HepG2 (cell line): ENCODE measurements around the gene LYPLA2. TPM values are rescaled to one million over a fixed set of nuclear protein-coding genes. Genes with fewer than 3 reads are reported as not detected.

Source experiments
- GABPA ChIP-seq, 2 experiments: IDR thresholded peaks; 2 replicates each; pipeline ENCODE4 v1.6.1; 2011 to 2016; ENCODE audit warnings: low read depth in 2 of 2, low read length in 1 of 2, missing biosample characterization in 1 of 2, missing genetic modification characterization in 1 of 2
- KDM5A ChIP-seq: fragments of 200-600 bp; sonication (generic); IDR thresholded peaks from 2 replicates; pipeline ENCODE4 v1.7.0; 2018; ENCODE audit warnings: antibody characterized with exemption, mild to moderate bottlenecking, low read length, borderline replicate concordance
- MAF1 ChIP-seq: sonication (generic); formaldehyde crosslinking; IDR thresholded peaks from 2 replicates; pipeline ENCODE4 v1.5.0; 2020; ENCODE audit warnings: missing genetic modification reagents, borderline replicate concordance
- POLR2A ChIP-seq, 2 experiments: IDR thresholded peaks; 2 replicates each; pipeline ENCODE4 v1.6.1; 2011; ENCODE audit warnings: low read depth in 2 of 2, low read length in 2 of 2, mild to moderate bottlenecking in 1 of 2, moderate library complexity in 1 of 2; ENCODE audit not compliant: insufficient read depth in 1 of 2
- POLR2AphosphoS2 ChIP-seq: IDR thresholded peaks from 2 replicates; pipeline ENCODE4 v1.6.1; 2011; ENCODE audit warnings: low read depth, low read length, improper control_type of control experiment
- RARG ChIP-seq: sonication (generic); formaldehyde crosslinking; IDR thresholded peaks from 2 replicates; pipeline ENCODE4 v1.4.0; 2020; ENCODE audit warnings: low read depth, mild to moderate bottlenecking, missing genetic modification reagents
- REPIN1 ChIP-seq: sonication (generic); formaldehyde crosslinking; IDR thresholded peaks from 2 replicates; pipeline ENCODE4 v1.8.0; 2022; ENCODE audit warnings: missing genetic modification reagents, low read depth, mild to moderate bottlenecking, borderline replicate concordance
- SIN3B ChIP-seq: fragments of 150-350 bp; IDR thresholded peaks from 2 replicates; pipeline ENCODE4 v1.6.1; 2014; ENCODE audit warnings: low read length
- SKI ChIP-seq: fragments of 450-650 bp; IDR thresholded peaks from one replicate; pipeline ENCODE4 v1.6.1; 2018; ENCODE audit warnings: mild to moderate bottlenecking; ENCODE audit not compliant: partially characterized antibody
- YEATS4 ChIP-seq: sonication (generic); formaldehyde crosslinking; IDR thresholded peaks from 2 replicates; pipeline ENCODE4 v1.4.0; 2020; ENCODE audit warnings: missing genetic modification reagents, borderline replicate concordance
- ZC3H13 ChIP-seq: sonication (generic); formaldehyde crosslinking; IDR thresholded peaks from 2 replicates; pipeline ENCODE4 v1.8.1; 2023; ENCODE audit warnings: mild to moderate bottlenecking, missing genetic modification reagents, moderate library complexity
- ZNF136 ChIP-seq: sonication (generic); formaldehyde crosslinking; IDR thresholded peaks from 2 replicates; pipeline ENCODE4 v1.8.1; 2022; ENCODE audit warnings: low read depth, mild to moderate bottlenecking, moderate library complexity, missing genetic modification reagents
- ZNF589 ChIP-seq: sonication (generic); formaldehyde crosslinking; conservative IDR thresholded peaks from 2 replicates; pipeline ENCODE4 v1.8.0; 2022; ENCODE audit warnings: mild to moderate bottlenecking, moderate library complexity, missing genetic modification reagents
- ZZZ3 ChIP-seq: sonication (generic); formaldehyde crosslinking; IDR thresholded peaks from 2 replicates; pipeline ENCODE4 v1.4.0; 2020; ENCODE audit warnings: missing genetic modification reagents, mild to moderate bottlenecking, borderline replicate concordance
- polyA plus RNA-seq, 8 experiments: library from polyadenylated mRNA; depleted of rRNA in 3 of 8; stranded (reverse) in 7 of 8; unstranded in 1 of 8; fragments of >200 nt; fragmentation: Illumina TruSeq in 4 of 8; extraction: Trizol in 4 of 8; gene quantifications; 2 replicates each; pipeline versions ENCODE4 v1.2.1 to v1.2.3, GENCODE V29; 2011 to 2016; ENCODE audit warnings: low read depth in 4 of 8, missing spikeins in 1 of 8, mixed read lengths in 1 of 8; ENCODE audit not compliant: insufficient read depth in 1 of 8
- total RNA-seq, 5 experiments: library from RNA; depleted of rRNA; stranded (reverse); fragments of >200 nt; fragmentation: Illumina TruSeq; extraction: Trizol; gene quantifications; 2 replicates each; pipeline ENCODE4 v1.2.3, GENCODE V29; 2016; ENCODE audit warnings: low read depth in 1 of 5
- TF ChIP-seq, protein P1 (sequence below): sonication (generic); formaldehyde crosslinking; IDR thresholded peaks from 2 replicates; pipeline ENCODE4 v1.4.0; 2020; ENCODE audit warnings: missing genetic modification reagents, borderline replicate concordance
- TF ChIP-seq, protein P2 (sequence below): sonication (generic); formaldehyde crosslinking; IDR thresholded peaks from 2 replicates; pipeline ENCODE4 v1.5.1; 2020; ENCODE audit warnings: mild to moderate bottlenecking, missing genetic modification reagents, moderate library complexity
- TF ChIP-seq, protein P3 (sequence below): sonication (generic); formaldehyde crosslinking; IDR thresholded peaks from 2 replicates; pipeline ENCODE4 v1.8.0; 2023; ENCODE audit warnings: mild to moderate bottlenecking, missing genetic modification reagents
- TF ChIP-seq, protein P4 (sequence below): fragments of 450-650 bp; IDR thresholded peaks from 2 replicates; pipeline ENCODE4 v1.6.1; 2017; ENCODE audit warnings: mild to moderate bottlenecking
- TF ChIP-seq, protein P5 (sequence below): sonication (generic); formaldehyde crosslinking; IDR thresholded peaks from 2 replicates; pipeline ENCODE4 v1.9.0; 2021; ENCODE audit warnings: missing genetic modification reagents, borderline replicate concordance

The LYPLA2 gene
- total and polyA plus RNA-seq, 2 of the 13 experiments (the other 11 are each of a cell fraction or from before 2014, with no cell fraction given), result 72.1 to 73.2 TPM

DNA sequence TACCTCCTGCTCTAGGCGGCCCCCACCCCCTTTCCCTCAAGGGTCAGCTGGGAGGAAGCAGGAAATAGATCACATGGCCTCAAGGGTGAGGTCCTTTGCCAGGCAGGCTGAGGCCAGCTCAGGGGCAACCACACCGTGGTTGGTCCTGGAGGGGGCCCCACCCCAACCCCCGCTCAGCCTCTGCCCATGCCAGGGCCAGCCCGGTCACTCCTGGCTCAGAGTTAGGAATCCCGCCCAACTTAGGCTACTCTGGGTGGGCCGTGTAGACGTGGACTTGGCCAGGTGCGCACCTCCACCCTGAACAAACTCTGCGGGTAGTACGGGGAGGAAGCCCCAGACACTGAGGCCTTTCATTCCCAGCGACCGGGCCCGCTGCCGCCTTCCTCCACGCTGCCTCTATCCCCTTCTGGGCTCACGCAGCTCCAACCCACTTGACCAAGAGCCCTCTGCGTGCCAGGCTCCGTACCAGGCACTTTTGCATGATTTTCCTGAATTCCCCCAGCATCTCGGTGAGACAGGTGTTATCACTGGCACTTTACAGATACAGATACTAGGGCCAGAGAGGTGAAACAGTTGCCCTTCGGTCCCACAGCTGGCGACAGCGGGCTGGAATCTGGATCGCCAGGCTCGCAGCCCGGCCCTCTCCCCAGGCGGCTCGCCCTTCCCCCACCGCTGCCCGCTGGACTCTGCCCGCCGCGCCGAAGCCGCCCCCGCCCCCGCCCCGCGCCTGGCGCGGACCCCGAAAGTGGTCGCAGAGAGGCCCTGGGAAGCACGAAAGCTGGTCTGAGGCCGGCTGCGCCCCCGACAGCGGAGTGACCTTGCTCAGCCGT is 8.8 kb downstream of the LYPLA2 start (continued):
- TF ChIP-seq, protein P1, sequence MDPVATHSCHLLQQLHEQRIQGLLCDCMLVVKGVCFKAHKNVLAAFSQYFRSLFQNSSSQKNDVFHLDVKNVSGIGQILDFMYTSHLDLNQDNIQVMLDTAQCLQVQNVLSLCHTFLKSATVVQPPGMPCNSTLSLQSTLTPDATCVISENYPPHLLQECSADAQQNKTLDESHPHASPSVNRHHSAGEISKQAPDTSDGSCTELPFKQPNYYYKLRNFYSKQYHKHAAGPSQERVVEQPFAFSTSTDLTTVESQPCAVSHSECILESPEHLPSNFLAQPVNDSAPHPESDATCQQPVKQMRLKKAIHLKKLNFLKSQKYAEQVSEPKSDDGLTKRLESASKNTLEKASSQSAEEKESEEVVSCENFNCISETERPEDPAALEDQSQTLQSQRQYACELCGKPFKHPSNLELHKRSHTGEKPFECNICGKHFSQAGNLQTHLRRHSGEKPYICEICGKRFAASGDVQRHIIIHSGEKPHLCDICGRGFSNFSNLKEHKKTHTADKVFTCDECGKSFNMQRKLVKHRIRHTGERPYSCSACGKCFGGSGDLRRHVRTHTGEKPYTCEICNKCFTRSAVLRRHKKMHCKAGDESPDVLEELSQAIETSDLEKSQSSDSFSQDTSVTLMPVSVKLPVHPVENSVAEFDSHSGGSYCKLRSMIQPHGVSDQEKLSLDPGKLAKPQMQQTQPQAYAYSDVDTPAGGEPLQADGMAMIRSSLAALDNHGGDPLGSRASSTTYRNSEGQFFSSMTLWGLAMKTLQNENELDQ (CRISPR knock-in tag), result no peak
- peak in 1 of 2 experiments; percentile 73; a peak in 1 of 4 replicates for TF ChIP-seq POLR2A (IDR thresholded peaks at IDR 0.05; ENCODE audit: insufficient read depth in 1 of 2, low read depth in 2 of 2, low read length in 2 of 2)
- 0 out of 2 replicates have a peak, but pooled peaks have one; percentile 6 for TF ChIP-seq ZNF589 (CRISPR knock-in tag)
- no peak for TF ChIP-seq RARG (CRISPR knock-in tag)
- TF ChIP-seq, protein P2, sequence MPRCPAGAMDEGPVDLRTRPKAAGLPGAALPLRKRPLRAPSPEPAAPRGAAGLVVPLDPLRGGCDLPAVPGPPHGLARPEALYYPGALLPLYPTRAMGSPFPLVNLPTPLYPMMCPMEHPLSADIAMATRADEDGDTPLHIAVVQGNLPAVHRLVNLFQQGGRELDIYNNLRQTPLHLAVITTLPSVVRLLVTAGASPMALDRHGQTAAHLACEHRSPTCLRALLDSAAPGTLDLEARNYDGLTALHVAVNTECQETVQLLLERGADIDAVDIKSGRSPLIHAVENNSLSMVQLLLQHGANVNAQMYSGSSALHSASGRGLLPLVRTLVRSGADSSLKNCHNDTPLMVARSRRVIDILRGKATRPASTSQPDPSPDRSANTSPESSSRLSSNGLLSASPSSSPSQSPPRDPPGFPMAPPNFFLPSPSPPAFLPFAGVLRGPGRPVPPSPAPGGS, result peak; percentile 64
- no peak for TF ChIP-seq ZZZ3 (CRISPR knock-in tag)
- TF ChIP-seq GABPA (IDR thresholded peaks at IDR 0.05; ENCODE audit: low read depth, low read length), result no peak
- TF ChIP-seq GABPA (CRISPR knock-in tag; IDR thresholded peaks at IDR 0.05; ENCODE audit: low read depth), result peak; percentile 79
- TF ChIP-seq, protein P3, sequence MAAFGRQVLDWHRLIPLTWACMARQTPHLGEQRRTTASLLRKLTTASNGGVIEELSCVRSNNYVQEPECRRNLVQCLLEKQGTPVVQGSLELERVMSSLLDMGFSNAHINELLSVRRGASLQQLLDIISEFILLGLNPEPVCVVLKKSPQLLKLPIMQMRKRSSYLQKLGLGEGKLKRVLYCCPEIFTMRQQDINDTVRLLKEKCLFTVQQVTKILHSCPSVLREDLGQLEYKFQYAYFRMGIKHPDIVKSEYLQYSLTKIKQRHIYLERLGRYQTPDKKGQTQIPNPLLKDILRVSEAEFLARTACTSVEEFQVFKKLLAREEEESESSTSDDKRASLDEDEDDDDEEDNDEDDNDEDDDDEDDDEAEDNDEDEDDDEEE (CRISPR knock-in tag), result 0 out of 2 replicates have a peak, but pooled peaks have one; percentile 34
- TF ChIP-seq, protein P4, sequence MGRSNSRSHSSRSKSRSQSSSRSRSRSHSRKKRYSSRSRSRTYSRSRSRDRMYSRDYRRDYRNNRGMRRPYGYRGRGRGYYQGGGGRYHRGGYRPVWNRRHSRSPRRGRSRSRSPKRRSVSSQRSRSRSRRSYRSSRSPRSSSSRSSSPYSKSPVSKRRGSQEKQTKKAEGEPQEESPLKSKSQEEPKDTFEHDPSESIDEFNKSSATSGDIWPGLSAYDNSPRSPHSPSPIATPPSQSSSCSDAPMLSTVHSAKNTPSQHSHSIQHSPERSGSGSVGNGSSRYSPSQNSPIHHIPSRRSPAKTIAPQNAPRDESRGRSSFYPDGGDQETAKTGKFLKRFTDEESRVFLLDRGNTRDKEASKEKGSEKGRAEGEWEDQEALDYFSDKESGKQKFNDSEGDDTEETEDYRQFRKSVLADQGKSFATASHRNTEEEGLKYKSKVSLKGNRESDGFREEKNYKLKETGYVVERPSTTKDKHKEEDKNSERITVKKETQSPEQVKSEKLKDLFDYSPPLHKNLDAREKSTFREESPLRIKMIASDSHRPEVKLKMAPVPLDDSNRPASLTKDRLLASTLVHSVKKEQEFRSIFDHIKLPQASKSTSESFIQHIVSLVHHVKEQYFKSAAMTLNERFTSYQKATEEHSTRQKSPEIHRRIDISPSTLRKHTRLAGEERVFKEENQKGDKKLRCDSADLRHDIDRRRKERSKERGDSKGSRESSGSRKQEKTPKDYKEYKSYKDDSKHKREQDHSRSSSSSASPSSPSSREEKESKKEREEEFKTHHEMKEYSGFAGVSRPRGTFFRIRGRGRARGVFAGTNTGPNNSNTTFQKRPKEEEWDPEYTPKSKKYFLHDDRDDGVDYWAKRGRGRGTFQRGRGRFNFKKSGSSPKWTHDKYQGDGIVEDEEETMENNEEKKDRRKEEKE, result no peak
- no peak for TF ChIP-seq SKI
- no peak for TF ChIP-seq KDM5A
- no peak; the same call in none of the 2 replicates for TF ChIP-seq YEATS4 (CRISPR knock-in tag)
- no peak for TF ChIP-seq ZC3H13 (CRISPR knock-in tag)
- TF ChIP-seq, protein P5, sequence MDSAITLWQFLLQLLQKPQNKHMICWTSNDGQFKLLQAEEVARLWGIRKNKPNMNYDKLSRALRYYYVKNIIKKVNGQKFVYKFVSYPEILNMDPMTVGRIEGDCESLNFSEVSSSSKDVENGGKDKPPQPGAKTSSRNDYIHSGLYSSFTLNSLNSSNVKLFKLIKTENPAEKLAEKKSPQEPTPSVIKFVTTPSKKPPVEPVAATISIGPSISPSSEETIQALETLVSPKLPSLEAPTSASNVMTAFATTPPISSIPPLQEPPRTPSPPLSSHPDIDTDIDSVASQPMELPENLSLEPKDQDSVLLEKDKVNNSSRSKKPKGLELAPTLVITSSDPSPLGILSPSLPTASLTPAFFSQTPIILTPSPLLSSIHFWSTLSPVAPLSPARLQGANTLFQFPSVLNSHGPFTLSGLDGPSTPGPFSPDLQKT (CRISPR knock-in tag), result no peak
- TF ChIP-seq MAF1, result no peak
- no peak for TF ChIP-seq SIN3B
- TF ChIP-seq ZNF136 (CRISPR knock-in tag), result no peak
- no peak for TF ChIP-seq POLR2AphosphoS2
- TF ChIP-seq REPIN1 (CRISPR knock-in tag), result no peak
